LoVo (cell line): ENCODE measurements around the gene DDX10.
"Not testable (repeated sequence)": the region's sequence is repeated elsewhere in the genome, so short reads cannot be mapped to it uniquely, and the experiment has no call there.

Experiments
- DNase-seq: peaks from one replicate; pipeline ENCODE4 v3.0.0-alpha.2; 2016; ENCODE audit warnings: low spot score

DDX10 gene

GRCh38 chr11:108664730-108665525 lies at the start of gene DDX10:
TSS of gene DDX10 (plus strand) at chr11:108665069. CDS start at chr11:108665154, 85 bp downstream.
- DNase-seq: peak; percentile 98

DNA sequence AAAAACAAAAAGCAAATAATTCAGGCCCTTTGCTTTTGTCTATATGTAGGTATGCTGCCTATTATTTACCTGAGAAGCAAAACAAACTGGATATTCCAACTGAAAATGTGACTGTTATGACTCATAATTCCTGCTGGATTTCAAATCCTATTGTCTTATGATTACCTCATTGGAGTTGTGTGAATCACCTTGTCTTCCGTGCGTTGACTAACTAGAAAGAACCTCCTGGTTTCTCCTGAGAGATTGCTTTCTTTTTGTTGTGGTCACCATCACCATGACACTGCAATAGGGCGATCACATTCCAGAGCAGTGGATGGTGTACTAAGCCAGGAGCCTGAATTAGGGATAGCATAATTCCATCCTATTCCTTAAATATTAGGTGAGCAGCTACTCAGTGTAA lies 48.3 kb upstream of the DDX10 start:
- DNase-seq: peak; percentile 73

DNA sequence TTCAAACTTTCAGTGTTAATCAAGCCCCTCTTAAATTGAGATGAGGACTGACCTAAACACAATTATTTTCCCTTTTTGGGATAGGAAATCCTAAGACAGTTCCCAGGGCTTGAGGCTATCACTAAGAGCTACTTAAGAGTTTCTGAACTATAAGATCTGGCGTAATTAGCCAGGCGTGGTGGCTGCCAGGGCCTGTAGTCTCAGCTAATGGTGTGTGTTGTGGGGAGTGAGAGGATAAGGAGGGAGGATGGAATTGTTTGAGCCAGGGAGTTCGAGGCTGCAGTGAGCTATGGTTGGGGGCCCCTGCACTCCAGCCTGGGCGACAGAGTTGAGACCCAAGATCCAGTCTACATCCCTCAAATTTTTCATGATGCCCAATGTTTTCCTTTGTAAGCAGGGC lies 47.8 kb upstream of the DDX10 start:
- no peak for DNase-seq

DNA sequence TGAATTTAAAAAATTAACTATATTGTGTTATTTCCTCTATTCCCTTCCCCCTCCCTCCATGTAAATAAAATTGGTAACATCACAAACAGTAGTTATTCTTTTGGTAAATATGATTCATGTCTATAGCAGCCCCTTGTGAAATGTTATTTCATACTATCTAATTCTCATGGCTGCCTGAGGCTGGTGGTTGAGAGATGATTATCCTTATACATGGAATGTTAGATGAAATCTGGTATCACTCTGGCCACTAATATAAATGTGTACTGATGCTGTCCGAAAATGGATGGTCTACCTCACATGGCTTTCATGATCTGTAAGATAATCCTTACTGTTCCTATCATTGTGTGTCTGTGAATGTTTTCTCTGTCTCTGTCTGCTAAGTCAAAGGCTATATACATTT lies 46.3 kb upstream of the DDX10 start:
- DNase-seq: no peak

DNA sequence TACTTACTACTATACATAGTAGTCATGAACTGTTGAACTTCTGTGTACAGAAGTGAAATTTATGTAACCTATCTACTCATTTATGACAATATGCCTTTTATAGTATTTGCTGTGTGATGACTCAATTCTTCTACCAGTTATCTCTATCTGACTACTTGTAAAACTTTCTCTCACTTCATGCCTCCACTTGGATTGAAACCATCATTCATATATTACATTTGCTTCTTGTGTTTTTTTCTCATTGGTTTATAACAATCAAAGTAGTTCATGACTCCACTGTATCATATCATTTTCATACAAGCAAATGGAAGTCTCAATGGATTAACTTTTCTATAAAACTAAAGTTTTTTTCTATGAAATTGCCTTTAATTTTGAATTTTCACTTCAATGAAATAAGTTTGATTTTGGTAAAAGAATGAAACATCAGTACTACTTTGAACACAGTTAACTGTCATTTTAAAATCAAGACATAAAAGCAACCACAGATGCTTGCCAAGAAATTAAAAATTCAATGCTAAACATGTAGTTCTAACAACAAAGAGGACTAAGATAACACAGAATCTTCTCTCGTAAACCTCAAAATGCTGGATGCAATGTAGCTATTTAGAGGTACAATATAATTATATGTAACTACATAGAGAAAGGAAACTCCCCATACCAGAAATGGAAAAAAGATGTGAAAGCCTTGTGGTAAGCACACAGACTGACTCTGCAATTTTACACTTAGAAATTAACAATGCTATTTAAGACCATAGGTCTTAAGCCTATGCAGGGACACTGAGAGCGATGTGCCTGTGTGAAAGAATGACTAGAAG lies 43.7 kb upstream of the DDX10 start:
- peak; percentile 60 for DNase-seq

DNA sequence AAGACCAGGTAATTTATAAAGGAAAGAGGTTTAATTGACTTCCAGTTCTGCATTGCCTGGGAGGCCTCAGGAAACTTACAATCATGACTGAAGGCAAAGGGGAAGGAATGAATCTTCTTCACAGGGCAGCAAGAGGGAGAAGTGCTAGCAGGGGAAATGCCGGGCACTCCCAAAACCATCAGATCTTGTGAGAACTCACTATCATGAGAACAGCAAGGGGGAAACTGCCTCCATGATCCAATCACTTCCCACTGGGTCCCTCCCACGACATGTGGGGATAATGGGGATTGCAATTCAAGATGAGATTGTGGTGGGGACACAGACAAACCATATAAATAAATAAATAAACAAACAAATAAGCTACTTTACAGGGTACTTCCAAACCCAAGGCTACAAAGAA lies 42.5 kb upstream of the DDX10 start:
- no peak for DNase-seq

DNA sequence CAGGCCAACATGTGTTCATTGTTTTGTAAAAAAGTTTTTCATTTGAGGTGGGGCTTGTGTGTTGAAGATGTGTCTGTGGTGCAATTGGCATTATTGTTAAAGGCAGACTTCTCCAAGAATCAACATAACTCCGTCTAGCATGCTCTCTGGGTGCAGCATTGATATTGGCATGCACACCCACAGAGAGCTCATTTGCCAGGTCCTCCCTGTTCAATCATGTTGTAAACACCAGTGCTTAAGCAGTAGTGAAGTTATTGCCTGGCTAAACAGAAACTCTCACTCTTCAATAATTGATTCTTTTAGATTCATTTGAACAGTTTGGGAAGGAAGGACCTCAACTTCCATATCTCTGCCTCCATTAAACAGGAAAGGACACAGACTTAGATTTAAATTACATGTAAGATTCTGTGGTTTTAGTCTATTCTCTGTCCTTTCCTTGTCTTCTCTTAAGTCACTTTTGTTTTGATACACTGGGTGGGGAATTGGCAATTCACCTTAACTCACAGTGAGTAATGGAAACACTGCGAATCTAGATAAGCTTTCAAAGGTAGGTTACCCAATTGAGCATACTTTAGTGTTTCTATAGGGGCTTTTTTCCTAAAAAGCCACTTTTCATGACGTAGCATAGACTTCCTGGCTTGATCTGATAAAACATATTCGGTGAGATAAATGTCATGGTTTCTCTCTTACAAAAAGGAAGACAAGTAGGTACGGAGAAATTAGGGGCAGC lies 40.5 kb upstream of the DDX10 start:
- DNase-seq: no peak

- no peak for DNase-seq
Measured at GRCh38 chr11:108628326-108628725, 36.5 kb upstream of the DDX10 start.

DNA sequence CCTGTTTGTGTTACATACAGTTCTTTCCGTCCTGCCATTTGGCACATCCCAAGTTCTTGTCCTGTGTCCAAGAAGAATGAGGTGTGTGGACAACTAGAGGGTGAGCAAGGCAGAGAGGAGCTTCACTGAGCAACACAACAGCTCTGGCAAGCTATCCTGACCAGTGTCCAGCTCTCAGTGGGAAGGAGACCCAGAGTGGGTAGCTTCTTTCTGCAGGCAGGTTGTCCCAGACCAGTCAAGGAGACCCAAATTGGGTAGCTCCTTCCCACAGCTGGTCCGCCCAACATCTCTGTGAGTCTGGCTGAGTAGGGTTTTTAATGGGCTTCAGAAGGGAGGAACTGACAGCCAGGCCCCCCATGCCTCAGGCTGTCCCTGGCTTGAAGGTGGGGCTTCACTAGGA lies 36.1 kb upstream of the DDX10 start:
- no peak for DNase-seq

DNA sequence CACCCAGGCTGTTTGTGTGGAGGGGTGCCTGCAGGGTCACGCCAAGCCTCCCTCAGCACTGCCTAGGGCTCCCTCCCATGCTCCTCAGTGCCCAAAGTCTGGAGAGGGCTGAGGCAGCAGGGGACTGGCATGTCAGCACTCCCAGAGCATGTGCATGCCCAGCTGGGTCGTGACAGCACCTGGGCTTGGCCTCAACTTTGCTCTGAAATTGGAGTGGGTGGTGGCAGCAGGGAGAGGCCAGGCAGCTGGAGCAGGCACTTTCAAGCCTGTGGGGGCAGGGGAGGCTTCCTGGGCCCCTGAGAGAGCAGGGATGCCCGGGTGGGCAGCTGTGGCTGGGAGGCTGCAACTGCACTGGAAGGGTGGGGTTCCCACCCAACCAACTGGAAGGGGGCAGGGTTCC lies 35.6 kb upstream of the DDX10 start:
- DNase-seq: no peak

- no peak for DNase-seq
Measured at GRCh38 chr11:108632041-108632704, 32.7 kb upstream of the DDX10 start.

- no peak for DNase-seq
Measured at GRCh38 chr11:108635106-108635505, 29.8 kb upstream of the DDX10 start.

GRCh38 chr11:108636222-108636621 lies 28.6 kb upstream of the DDX10 start:
- no peak for DNase-seq

DNA sequence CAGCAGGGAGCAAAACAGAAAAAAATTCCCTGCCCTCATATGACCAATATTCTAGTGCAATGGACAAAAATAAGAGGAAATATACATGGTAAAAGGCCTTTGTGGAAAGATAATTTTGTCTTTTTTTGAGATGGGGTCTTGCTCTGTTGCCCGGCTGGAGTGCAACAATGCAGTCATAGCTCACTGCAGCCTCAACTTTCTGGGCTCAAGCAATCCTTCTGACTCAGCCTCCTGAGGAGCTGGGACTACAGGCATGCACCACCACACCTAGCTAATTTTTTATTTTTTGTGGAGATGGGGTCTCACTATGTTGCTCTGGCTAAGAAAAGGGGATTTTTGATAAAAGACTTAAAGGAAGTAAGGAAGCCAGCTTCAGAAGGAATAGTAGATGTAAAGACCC lies 25.7 kb upstream of the DDX10 start:
- no peak for DNase-seq

DNA sequence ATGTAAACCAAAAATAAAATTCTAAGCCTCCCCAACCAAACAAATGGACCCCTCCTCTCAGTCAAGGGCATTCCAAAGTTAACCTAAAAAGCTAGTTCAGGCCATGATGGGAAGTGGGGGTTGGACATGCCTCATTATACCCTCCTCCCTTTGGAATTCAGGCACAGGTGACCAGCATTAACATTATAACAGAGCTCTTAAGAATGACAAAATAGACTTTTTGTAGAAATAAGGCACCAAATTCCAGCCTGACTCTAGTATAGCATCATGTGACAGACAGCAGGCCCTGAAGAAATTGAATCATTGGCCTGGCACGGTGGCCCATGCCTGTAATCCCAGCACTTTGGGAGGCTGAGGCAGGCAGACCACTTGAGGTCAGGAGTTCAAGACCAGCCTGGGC lies 23.1 kb upstream of the DDX10 start:
- not testable (repeated sequence) for DNase-seq

- DNase-seq: no peak
Measured at GRCh38 chr11:108643974-108644373, 20.9 kb upstream of the DDX10 start.

- DNase-seq: no peak
Measured at GRCh38 chr11:108645970-108646369, 18.9 kb upstream of the DDX10 start.

GRCh38 chr11:108647387-108647700 lies 17.5 kb upstream of the DDX10 start:
- DNase-seq: no peak

DNA sequence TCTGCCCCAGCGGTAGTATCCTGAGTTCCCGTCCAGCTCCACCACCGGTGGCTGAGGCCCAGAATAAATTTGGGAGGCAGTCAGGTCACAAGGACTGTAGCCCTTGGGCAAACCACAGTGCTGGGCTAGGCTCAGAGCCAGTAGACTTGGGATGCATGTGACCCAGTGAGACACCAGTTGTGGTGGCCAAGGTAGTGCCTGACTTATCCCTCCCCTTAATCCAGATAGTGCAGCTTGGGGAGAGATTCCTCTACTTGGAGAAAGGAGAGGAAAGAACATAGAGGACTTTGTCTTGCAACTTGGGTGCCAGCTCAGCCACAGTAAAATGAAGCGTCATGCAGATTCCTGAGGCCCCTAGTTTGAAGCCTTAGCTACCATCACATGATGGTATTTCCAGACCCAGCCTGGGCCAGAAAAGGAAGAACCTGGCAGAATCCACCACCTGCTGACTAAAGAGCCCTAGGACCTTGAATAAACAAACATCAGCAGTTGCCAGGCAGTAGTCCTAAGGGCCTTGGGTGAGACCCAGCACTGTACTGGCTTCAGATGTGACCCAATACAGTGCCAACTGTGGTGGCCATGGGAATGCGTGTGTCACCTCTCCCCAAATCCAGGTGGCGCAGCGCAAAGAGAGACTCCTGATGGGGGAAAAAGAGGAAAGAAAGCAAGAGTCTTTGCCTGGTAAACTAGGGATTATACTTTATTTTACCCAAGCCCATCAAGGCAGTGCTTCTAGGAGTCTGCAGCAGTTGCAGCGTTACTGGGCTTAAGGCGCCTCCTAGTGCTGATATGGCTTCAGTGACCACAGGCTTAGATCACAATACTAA lies 17.0 kb upstream of the DDX10 start:
- DNase-seq: peak; percentile 68

DNA sequence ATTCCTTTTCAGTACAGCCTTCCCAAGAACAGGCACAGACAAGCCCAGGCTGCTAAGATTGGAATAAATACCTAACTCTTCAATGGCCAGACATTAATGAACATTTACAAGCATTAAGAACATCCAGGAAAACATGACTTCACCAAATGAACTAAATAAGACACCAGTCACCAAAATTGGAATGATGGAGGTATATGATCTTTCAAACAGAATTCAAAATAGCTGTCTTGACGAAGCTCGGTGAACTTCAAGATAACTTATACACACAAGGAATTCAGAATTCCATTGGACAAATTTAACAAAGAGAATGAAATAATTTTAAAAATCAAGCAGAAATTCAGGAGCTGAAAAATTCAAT lies 16.4 kb upstream of the DDX10 start:
- DNase-seq: no peak

DNA sequence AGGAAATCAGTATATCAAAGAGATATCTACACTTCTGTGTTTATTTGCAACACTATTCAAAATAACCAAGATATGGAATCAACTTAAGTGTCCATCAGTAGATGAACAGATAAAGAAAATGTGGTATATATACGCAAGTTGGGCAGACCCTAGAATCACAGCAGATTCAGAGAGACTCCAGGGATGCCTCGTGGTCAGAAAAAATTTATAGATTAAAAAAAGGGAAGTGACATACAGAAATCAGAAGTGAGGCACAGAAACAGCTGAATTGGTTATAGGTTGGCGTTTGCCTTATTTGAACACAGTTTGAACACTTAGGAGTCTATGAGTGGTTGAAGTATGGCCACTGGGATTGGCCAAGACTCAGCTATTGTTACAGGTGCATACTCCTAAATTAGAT lies 10.8 kb upstream of the DDX10 start:
- DNase-seq: not testable (repeated sequence)
